LNCaP clone FGC (cell line): ENCODE measurements around the gene VAMP1.

ENCODE experiments used
- DNase-seq: peaks from one replicate; pipeline ENCODE4 v3.0.0-alpha.2; 2011; ENCODE audit warnings: low read depth
- H3K4me3 ChIP-seq: 2 replicates; pipeline ENCODE4 v1.5.1; 2011; ENCODE audit warnings: mild to moderate bottlenecking, low read depth, low read length, control low read depth
- TF ChIP-seq, protein P1 (sequence below): IDR thresholded peaks from 2 replicates; pipeline ENCODE4 v1.5.1; 2012; ENCODE audit warnings: mild to moderate bottlenecking; ENCODE audit not compliant: control insufficient read depth, insufficient read depth; ENCODE audit errors: extremely low read depth

VAMP1 gene

DNA sequence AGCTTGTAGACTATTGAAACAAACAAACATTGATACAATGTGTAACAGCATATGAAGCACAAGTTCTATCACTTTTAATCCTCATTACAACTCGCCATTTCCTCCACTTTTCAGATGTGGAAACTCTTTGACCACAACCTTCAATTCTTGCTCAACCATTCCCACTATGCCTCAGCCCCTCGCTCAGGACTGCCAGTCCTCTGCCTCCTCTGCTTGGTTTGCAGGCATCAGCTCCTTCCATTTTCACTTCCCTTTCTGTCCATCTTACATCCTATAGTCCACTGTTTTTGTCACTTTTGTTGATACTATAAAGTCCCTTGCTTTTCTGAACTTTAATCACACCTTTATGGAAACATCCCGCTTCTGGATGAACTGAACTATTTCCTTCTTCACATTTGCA, 53.9 kb downstream of the VAMP1 start:
- H3K4me3 ChIP-seq, result no peak overlapping the region
- DNase-seq, result no peak
- TF ChIP-seq, protein P1, sequence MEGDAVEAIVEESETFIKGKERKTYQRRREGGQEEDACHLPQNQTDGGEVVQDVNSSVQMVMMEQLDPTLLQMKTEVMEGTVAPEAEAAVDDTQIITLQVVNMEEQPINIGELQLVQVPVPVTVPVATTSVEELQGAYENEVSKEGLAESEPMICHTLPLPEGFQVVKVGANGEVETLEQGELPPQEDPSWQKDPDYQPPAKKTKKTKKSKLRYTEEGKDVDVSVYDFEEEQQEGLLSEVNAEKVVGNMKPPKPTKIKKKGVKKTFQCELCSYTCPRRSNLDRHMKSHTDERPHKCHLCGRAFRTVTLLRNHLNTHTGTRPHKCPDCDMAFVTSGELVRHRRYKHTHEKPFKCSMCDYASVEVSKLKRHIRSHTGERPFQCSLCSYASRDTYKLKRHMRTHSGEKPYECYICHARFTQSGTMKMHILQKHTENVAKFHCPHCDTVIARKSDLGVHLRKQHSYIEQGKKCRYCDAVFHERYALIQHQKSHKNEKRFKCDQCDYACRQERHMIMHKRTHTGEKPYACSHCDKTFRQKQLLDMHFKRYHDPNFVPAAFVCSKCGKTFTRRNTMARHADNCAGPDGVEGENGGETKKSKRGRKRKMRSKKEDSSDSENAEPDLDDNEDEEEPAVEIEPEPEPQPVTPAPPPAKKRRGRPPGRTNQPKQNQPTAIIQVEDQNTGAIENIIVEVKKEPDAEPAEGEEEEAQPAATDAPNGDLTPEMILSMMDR, result no peak
